ENCODE results near the gene CFAP46.

- TF ChIP-seq CTCF (IDR thresholded peaks at IDR 0.05) (no peak), POLR2A (IDR thresholded peaks at IDR 0.05) (no peak)
Measured at GRCh38 chr10:132906106-132906505, 36.3 kb downstream of the CFAP46 start.

Measured in lower leg skin (tissue), 3 donors.